Mesendoderm (in vitro differentiated cells): ENCODE measurements around the gene SIRT6.
"Not testable (repeated sequence)": the region's sequence is repeated elsewhere in the genome, so short reads cannot be mapped to it uniquely, and the experiment has no call there.

Experiments used
- DNase-seq: peaks from one replicate; pipeline ENCODE4 v3.0.0; 2013
- H2AK5ac ChIP-seq: 2 replicates; pipeline ENCODE4 v1.6.1; 2013; ENCODE audit warnings: low read length, inconsistent platforms
- H2BK120ac ChIP-seq: 2 replicates; pipeline ENCODE4 v1.6.1; 2013; ENCODE audit warnings: low read depth, mild to moderate bottlenecking, low read length, moderate library complexity, mixed read lengths
- H2BK15ac ChIP-seq: replicated peaks from 2 replicates; pipeline ENCODE4 v1.6.1; 2013; ENCODE audit warnings: low read depth, mild to moderate bottlenecking, moderate library complexity
- H2BK5ac ChIP-seq: 2 replicates; pipeline ENCODE4 v1.6.1; 2013; ENCODE audit warnings: low read length, inconsistent platforms
- H3K18ac ChIP-seq: 2 replicates; pipeline ENCODE4 v1.6.1; 2013; ENCODE audit warnings: mild to moderate bottlenecking, low read length, mixed read lengths
- H3K23ac ChIP-seq: one replicate; pipeline ENCODE4 v1.6.1; 2013; ENCODE audit warnings: low read length
- H3K27ac ChIP-seq: 2 replicates; pipeline ENCODE4 v1.5.1; 2013; ENCODE audit warnings: low read depth, mild to moderate bottlenecking, inconsistent platforms, low read length, moderate library complexity
- H3K27me3 ChIP-seq: 2 replicates; pipeline ENCODE4 v1.6.1; 2013; ENCODE audit warnings: low read length, control low read depth, mild to moderate bottlenecking, inconsistent platforms; ENCODE audit not compliant: insufficient read depth, poor library complexity
- H3K36me3 ChIP-seq: 2 replicates; pipeline ENCODE4 v1.6.1; 2013; ENCODE audit warnings: low read length, inconsistent platforms; ENCODE audit not compliant: control insufficient read depth, insufficient read depth
- H3K4ac ChIP-seq: one replicate; pipeline ENCODE4 v1.6.1; 2013; ENCODE audit warnings: low read depth, mild to moderate bottlenecking, low read length, moderate library complexity
- H3K4me1 ChIP-seq: 2 replicates; pipeline ENCODE4 v1.6.1; 2013; ENCODE audit warnings: low read depth, low read length, inconsistent platforms; ENCODE audit not compliant: control insufficient read depth
- H3K4me2 ChIP-seq: 2 replicates; pipeline ENCODE4 v1.6.1; 2013; ENCODE audit warnings: low read length
- H3K4me3 ChIP-seq: 2 replicates; pipeline ENCODE4 v1.5.1; 2013; ENCODE audit warnings: mild to moderate bottlenecking, low read length
- H3K56ac ChIP-seq: one replicate; pipeline ENCODE4 v1.6.1; 2013; ENCODE audit warnings: low read length
- H3K79me1 ChIP-seq: 2 replicates; pipeline ENCODE4 v1.6.1; 2013; ENCODE audit warnings: low read length, inconsistent platforms
- H3K79me2 ChIP-seq: 2 replicates; pipeline ENCODE4 v1.6.1; 2013; ENCODE audit warnings: mild to moderate bottlenecking, low read length; ENCODE audit not compliant: control insufficient read depth, insufficient read depth
- H3K9ac ChIP-seq: 2 replicates; pipeline ENCODE4 v1.6.1; 2013; ENCODE audit warnings: low read length, inconsistent platforms
- H4K5ac ChIP-seq: one replicate; pipeline ENCODE4 v1.6.1; 2013; ENCODE audit warnings: low read length
- H4K8ac ChIP-seq: one replicate; pipeline ENCODE4 v1.6.1; 2013; ENCODE audit warnings: low read depth, mild to moderate bottlenecking, control low read depth, low read length, moderate library complexity
- WGBS: extraction: QIAGEN DNeasy Blood & Tissue Kit; methylation state at CpG from one replicate; pipeline ENCODE4 v1.1.7; 2013; ENCODE audit warnings: low lambda C conversion rate, missing lambda C conversion rate; ENCODE audit not compliant: insufficient coverage; ENCODE audit errors: extremely low coverage; 5-methylcytosine and 5-hydroxymethylcytosine counted together

Gene SIRT6

DNA sequence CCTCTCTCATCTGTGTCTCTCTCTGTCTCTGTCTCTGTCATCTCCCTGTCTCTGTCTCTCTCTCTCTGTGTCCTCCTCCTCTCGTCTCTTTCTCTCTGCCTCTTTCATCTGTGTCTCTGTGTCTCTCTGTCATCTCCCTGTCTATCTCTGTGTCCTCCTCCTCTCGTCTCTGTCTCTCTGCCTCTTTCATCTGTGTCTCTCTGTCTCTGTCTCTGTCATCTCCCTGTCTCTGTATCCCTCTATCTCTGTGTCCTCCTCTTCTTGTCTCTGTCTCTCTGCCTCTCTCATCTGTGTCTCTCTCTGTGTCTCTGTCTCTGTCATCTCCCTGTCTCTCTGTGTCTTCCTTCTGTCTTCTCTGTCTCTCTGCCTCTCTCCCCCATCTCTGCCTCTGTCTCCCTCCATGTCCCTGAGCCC, 46.4 kb upstream of the SIRT6 start:
- Histone ChIP-seq H3K4me1 (no peaks in the 10 kb centered on the region), H3K23ac (no peak overlapping the region), H3K9ac (no peak overlapping the region), H4K8ac (no peak overlapping the region), H3K4me2 (no peak overlapping the region), H2AK5ac (no peak overlapping the region), H2BK120ac (no peak overlapping the region), H3K36me3 (no peaks in the 10 kb centered on the region), H3K27me3 (no peaks in the 10 kb centered on the region), H2BK15ac (no peak overlapping the region), H3K4ac (no peak overlapping the region), H3K27ac (no peak overlapping the region), H3K18ac (no peak overlapping the region), H3K79me2 (no peaks in the 10 kb centered on the region), H2BK5ac (no peak overlapping the region), H4K5ac (no peak overlapping the region), H3K79me1 (no peaks in the 10 kb centered on the region), H3K56ac (no peak overlapping the region), H3K4me3 (no peak overlapping the region)
- no CpG with 5 or more reads among the region's 2 CpGs for WGBS
- DNase-seq, result no peak

- Histone ChIP-seq H2BK5ac (no peak overlapping the region), H2AK5ac (no peak overlapping the region), H3K9ac (no peak overlapping the region), H3K4me1 (no peaks in the 10 kb centered on the region), H3K4me3 (no peak overlapping the region), H2BK15ac (no peak overlapping the region), H3K36me3 (no peaks in the 10 kb centered on the region), H2BK120ac (no peak overlapping the region), H4K5ac (no peak overlapping the region), H3K23ac (no peak overlapping the region), H3K4ac (no peak overlapping the region), H3K4me2 (no peak overlapping the region), H3K79me2 (no peaks in the 10 kb centered on the region), H4K8ac (no peak overlapping the region), H3K27ac (no peak overlapping the region), H3K27me3 (no peaks in the 10 kb centered on the region), H3K56ac (no peak overlapping the region), H3K79me1 (no peaks in the 10 kb centered on the region), H3K18ac (no peak overlapping the region)
- DNase-seq, result no peak
Measured at GRCh38 chr19:4227771-4228170, 45.4 kb upstream of the SIRT6 start.

- no peaks in the 10 kb centered on the region for H3K36me3 ChIP-seq
- no peak overlapping the region for H2BK15ac ChIP-seq
- no CpG with 5 or more reads among the region's 8 CpGs for WGBS
- H2BK120ac ChIP-seq, result no peak overlapping the region
- H2BK5ac ChIP-seq, result no peak overlapping the region
- no peak overlapping the region for H3K56ac ChIP-seq
- H4K5ac ChIP-seq, result no peak overlapping the region
- no peaks in the 10 kb centered on the region for H3K79me2 ChIP-seq
- H3K4me1 ChIP-seq, result no peaks in the 10 kb centered on the region
- no peak overlapping the region for H3K4me3 ChIP-seq
- no peaks in the 10 kb centered on the region for H3K79me1 ChIP-seq
- no peak overlapping the region for H4K8ac ChIP-seq
- no peak overlapping the region for H3K4ac ChIP-seq
- no peak overlapping the region for H3K18ac ChIP-seq
- H3K23ac ChIP-seq, result no peak overlapping the region
- no peak for DNase-seq
- H3K9ac ChIP-seq, result no peak overlapping the region
- no peak overlapping the region for H3K4me2 ChIP-seq
- no peaks in the 10 kb centered on the region for H3K27me3 ChIP-seq
- no peak overlapping the region for H3K27ac ChIP-seq
- H2AK5ac ChIP-seq, result no peak overlapping the region
Measured at GRCh38 chr19:4225885-4226284, 43.5 kb upstream of the SIRT6 start.

DNA sequence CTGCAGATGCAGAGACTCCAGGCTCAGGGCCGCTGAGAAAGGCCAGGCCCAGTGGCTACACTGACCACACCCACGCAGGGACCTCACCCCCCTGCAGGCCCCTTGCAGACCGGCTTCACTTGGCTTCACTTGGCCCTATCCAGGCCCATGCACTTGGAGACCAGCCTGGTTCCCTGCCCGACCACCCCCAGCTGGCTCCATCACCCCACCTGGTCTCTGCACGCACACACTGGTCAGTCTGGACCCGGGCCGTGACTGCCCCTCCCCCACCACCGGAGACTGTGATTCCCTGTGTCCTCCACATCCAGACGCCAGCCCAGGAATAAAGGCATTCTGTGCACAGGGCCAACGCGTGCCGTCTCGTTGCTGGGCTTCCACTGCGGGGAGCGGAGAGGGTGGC, 42.1 kb upstream of the SIRT6 start:
- no peak overlapping the region for H3K27ac ChIP-seq
- no peaks in the 10 kb centered on the region for H3K79me1 ChIP-seq
- H2BK120ac ChIP-seq, result no peak overlapping the region
- no peak overlapping the region for H4K8ac ChIP-seq
- H3K27me3 ChIP-seq, result no peaks in the 10 kb centered on the region
- no peak overlapping the region for H3K4me2 ChIP-seq
- WGBS, result no CpG with 5 or more reads among the region's 15 CpGs
- H3K4me3 ChIP-seq, result no peak overlapping the region
- no peak overlapping the region for H2AK5ac ChIP-seq
- no peak overlapping the region for H3K23ac ChIP-seq
- no peak for DNase-seq
- no peak overlapping the region for H2BK5ac ChIP-seq
- no peaks in the 10 kb centered on the region for H3K36me3 ChIP-seq
- H3K9ac ChIP-seq, result no peak overlapping the region
- no peaks in the 10 kb centered on the region for H3K4me1 ChIP-seq
- no peak overlapping the region for H2BK15ac ChIP-seq
- no peak overlapping the region for H3K56ac ChIP-seq
- no peak overlapping the region for H3K4ac ChIP-seq
- no peaks in the 10 kb centered on the region for H3K79me2 ChIP-seq
- H4K5ac ChIP-seq, result no peak overlapping the region
- H3K18ac ChIP-seq, result no peak overlapping the region

DNA sequence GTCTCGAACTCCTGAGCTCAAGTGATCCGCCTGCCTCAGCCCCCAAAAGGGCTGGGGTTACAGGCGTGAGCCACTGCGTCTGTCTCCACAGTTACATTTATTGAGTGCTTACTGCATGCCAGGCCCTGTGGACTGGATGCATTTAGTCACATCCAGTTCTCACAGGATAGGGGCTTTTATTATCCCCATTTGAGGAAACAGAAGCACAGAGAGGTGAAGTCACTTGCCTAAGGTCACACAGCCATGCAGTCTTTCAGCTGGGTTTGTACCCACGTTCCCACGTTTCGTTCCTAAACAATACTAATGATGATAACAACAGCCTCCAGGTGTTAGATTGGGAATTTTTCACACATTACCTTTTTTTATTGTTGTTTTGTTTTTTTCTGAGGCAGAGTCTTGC, 37.8 kb upstream of the SIRT6 start:
- no CpG with 5 or more reads among the region's 7 CpGs for WGBS
- H3K56ac ChIP-seq, result no peak overlapping the region

DNA sequence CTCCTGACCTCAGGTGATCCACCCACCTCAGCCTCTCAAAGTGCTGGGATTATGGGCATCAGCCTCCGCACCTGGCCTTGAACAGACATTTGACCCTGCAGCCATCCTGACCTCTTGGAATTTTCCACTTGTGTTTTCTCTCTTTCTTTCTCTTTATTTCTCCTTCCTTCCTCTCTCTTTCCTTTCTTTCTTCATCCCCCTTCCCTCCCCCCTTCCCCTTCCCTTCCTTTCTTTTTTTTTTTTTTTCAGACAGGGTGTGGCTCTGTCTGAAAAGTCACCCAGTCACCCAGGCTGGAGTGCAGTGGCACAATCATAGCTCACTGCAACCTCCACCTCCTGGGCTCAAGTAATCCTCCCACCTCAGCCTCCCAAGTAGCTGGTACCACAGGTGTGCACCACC, 36.2 kb upstream of the SIRT6 start:
- not testable (repeated sequence) for DNase-seq, H3K79me1 ChIP-seq

More for the DNA sequence above, 37.8 kb upstream of the SIRT6 start:
- Histone ChIP-seq H2BK5ac (no peak overlapping the region), H3K27me3 (no peaks in the 10 kb centered on the region), H3K4me2 (no peak overlapping the region), H3K27ac (no peak overlapping the region), H4K8ac (no peak overlapping the region), H2BK15ac (no peak overlapping the region), H3K79me2 (no peaks in the 10 kb centered on the region), H2BK120ac (no peak overlapping the region), H3K4me3 (no peak overlapping the region), H3K9ac (no peak overlapping the region), H3K4ac (no peak overlapping the region), H3K36me3 (no peaks in the 10 kb centered on the region), H3K79me1 (no peaks in the 10 kb centered on the region), H4K5ac (no peak overlapping the region), H3K23ac (no peak overlapping the region), H3K4me1 (no peaks in the 10 kb centered on the region), H2AK5ac (no peak overlapping the region), H3K18ac (no peak overlapping the region)
- no peak for DNase-seq

More for the DNA sequence above, 36.2 kb upstream of the SIRT6 start:
- H2AK5ac ChIP-seq, H3K18ac ChIP-seq, H3K27ac ChIP-seq, H2BK5ac ChIP-seq, H4K8ac ChIP-seq, H2BK15ac ChIP-seq, H4K5ac ChIP-seq, H3K9ac ChIP-seq, H3K56ac ChIP-seq, H3K4me2 ChIP-seq, H3K23ac ChIP-seq, H3K27me3 ChIP-seq, H3K36me3 ChIP-seq, H3K79me2 ChIP-seq, H3K4me3 ChIP-seq, H2BK120ac ChIP-seq, H3K4ac ChIP-seq, H3K4me1 ChIP-seq: not testable (repeated sequence)
- WGBS, result no CpG with 5 or more reads among the region's 1 CpG
